Measurements from ENCODE around the gene ARL8A. TPM values are rescaled to one million over a fixed set of nuclear protein-coding genes. Genes with fewer than 3 reads are reported as not detected.
A peak's percentile ranks its signal among the peaks of the same experiment; 100 is the strongest.
"Not testable (repeated sequence)": the region's sequence is repeated elsewhere in the genome, so short reads cannot be mapped to it uniquely, and the experiment has no call there.

The ARL8A gene
- total RNA-seq, 6 experiments from 2014 or later, result 44.6 to 60.7 (median 48.6) TPM

- H3K36me3 Mint-ChIP-seq (ENCODE audit: low read depth), result no peaks in the 10 kb centered on the region
- DNase-seq, result no peak
- no peak for TF ChIP-seq CTCF (IDR thresholded peaks at IDR 0.05)
- no peaks in the 10 kb centered on the region for H3K9me3 Mint-ChIP-seq
- peaks cover 8% of the 10 kb centered on the region for H3K4me1 Mint-ChIP-seq (ENCODE audit: low read depth)
- no peak overlapping the region for H3K4me3 Mint-ChIP-seq
- H3K27me3 Mint-ChIP-seq (ENCODE audit: insufficient read depth), result peaks cover 22% of the 10 kb centered on the region
- no peak overlapping the region for H3K27ac Mint-ChIP-seq
These were observed 24.3 kb upstream of the ARL8A start for GRCh38 chr1:202168861-202169260.

- Mint-ChIP-seq H3K27me3 (ENCODE audit: insufficient read depth) (peaks cover 26% of the 10 kb centered on the region), H3K4me1 (ENCODE audit: low read depth) (peaks cover 8% of the 10 kb centered on the region), H3K36me3 (ENCODE audit: low read depth) (no peaks in the 10 kb centered on the region), H3K27ac (no peak overlapping the region), H3K4me3 (peak overlapping the region; percentile 67), H3K9me3 (no peaks in the 10 kb centered on the region)
- peak; percentile 27 for DNase-seq
- no peak for TF ChIP-seq CTCF (IDR thresholded peaks at IDR 0.05)
These were observed 23.3 kb upstream of the ARL8A start for GRCh38 chr1:202167708-202168415.

- H3K36me3 Mint-ChIP-seq (ENCODE audit: low read depth); H3K4me3 Mint-ChIP-seq; H3K27ac Mint-ChIP-seq; DNase-seq; H3K9me3 Mint-ChIP-seq; H3K4me1 Mint-ChIP-seq (ENCODE audit: low read depth): not testable (repeated sequence)
- H3K27me3 Mint-ChIP-seq (ENCODE audit: insufficient read depth), result peaks cover 27% of the 10 kb centered on the region
These were observed 22.5 kb upstream of the ARL8A start for GRCh38 chr1:202167054-202167453.

GRCh38 chr1:202165942-202166843, 21.7 kb upstream of the ARL8A start:
- no peak for TF ChIP-seq CTCF (IDR thresholded peaks at IDR 0.05)
- no peak overlapping the region for H3K4me3 Mint-ChIP-seq
- no peak overlapping the region for H3K27ac Mint-ChIP-seq
- DNase-seq, result no peak
- H3K9me3 Mint-ChIP-seq, result no peaks in the 10 kb centered on the region
- H3K27me3 Mint-ChIP-seq (ENCODE audit: insufficient read depth), result peaks cover 32% of the 10 kb centered on the region
- H3K36me3 Mint-ChIP-seq (ENCODE audit: low read depth), result no peaks in the 10 kb centered on the region
- H3K4me1 Mint-ChIP-seq (ENCODE audit: low read depth), result peaks cover 8% of the 10 kb centered on the region

GRCh38 chr1:202165267-202165941, 20.9 kb upstream of the ARL8A start:
- no peaks in the 10 kb centered on the region for H3K36me3 Mint-ChIP-seq (ENCODE audit: low read depth)
- no peaks in the 10 kb centered on the region for H3K9me3 Mint-ChIP-seq
- no peak for DNase-seq
- H3K27ac Mint-ChIP-seq, result no peak overlapping the region
- peaks cover 8% of the 10 kb centered on the region for H3K4me1 Mint-ChIP-seq (ENCODE audit: low read depth)
- TF ChIP-seq CTCF (IDR thresholded peaks at IDR 0.05), result no peak
- H3K27me3 Mint-ChIP-seq (ENCODE audit: insufficient read depth), result peaks cover 38% of the 10 kb centered on the region
- H3K4me3 Mint-ChIP-seq, result no peak overlapping the region

Data from HFFc6 (cell line).